ENCODE data around the gene KIAA1614.

Gene KIAA1614

DNA sequence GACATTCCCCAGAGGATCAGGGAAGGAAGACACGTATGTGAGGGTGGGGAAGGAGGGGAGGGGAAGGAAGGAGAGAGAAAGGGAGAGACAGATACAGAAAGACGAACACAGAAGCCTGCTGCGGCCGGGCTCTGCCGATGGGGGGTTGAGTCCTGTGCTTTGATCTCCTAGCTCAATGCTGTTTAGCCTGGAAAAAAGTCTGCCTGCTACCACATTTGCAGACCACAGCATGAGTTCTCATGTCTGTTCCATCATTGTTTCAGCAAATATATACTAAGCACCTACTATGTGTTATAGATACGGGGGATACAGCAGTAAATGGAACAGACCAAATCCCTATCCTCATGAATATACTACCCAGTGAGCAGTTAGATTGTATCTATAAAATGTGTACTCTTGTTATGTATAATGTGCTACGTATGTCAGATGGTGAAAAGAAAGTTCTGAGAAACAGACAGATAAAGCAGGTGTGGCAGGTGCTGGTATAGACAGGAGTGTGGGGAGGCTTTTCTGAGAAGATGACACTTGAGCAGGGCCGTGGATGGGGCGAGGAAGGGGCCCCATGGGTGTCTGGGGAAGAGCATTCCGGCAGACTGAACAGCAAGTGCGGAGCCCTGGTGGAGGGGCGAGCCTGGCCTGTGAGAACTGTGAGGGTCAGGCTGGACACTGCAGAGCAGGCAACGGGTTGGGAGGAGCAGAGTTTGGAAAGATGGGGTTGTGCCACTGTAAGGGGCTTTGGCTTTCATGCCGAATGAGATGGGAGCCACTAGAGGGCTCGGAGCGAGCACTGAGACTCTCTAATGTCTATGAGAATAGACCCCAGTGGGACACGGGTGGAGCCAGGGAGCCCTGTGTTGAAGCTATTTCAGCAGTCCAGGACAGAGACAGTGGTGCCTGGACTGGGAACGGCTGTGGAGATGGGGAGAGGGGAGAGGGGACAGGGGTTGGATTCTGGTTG lies 34.1 kb downstream of the KIAA1614 start:
- Mint-ChIP-seq H3K4me3 (no peak overlapping the region), H3K9me3 (peaks cover 0 to 4% of the 10 kb centered on the region in 2 donors), H3K27ac (no peak overlapping the region), H3K4me1 (ENCODE audit: low read depth in 2 of 2) (no peaks in the 10 kb centered on the region), H3K36me3 (ENCODE audit: insufficient read depth) (peaks cover 4% of the 10 kb centered on the region), H3K27me3 (no peaks in the 10 kb centered on the region)
- no peak for ATAC-seq (replicated peaks)
- no peak for DNase-seq

DNA sequence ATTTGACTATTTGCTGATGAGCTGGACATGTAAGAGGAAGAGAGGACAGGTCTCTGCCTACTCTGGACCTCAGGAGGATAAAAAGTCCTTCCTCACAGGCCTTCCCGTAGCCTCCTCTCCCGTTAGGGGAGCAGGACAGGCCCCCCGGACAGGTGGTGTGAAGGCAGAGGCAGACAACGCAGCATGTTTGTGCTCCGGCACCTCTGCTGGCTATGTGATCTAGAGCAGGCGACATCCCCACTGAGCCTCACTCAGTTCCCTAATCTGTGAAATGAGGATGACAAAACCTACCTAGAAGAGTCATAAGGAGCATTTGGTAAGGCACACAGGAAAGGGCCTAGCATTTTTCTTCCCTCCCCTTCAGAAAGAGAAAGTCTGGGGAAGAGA lies 34.8 kb downstream of the KIAA1614 start:
- DNase-seq (no peak), ATAC-seq (replicated peaks) (no peak)
- peaks cover 0 to 4% of the 10 kb centered on the region in 2 donors for H3K9me3 Mint-ChIP-seq
- H3K4me1 Mint-ChIP-seq (ENCODE audit: low read depth in 2 of 2), result no peaks in the 10 kb centered on the region
- H3K36me3 Mint-ChIP-seq (ENCODE audit: insufficient read depth), result peaks cover 4% of the 10 kb centered on the region
- no peaks in the 10 kb centered on the region for H3K27me3 Mint-ChIP-seq
- no peak overlapping the region for H3K27ac Mint-ChIP-seq
- no peak overlapping the region for H3K4me3 Mint-ChIP-seq

DNA sequence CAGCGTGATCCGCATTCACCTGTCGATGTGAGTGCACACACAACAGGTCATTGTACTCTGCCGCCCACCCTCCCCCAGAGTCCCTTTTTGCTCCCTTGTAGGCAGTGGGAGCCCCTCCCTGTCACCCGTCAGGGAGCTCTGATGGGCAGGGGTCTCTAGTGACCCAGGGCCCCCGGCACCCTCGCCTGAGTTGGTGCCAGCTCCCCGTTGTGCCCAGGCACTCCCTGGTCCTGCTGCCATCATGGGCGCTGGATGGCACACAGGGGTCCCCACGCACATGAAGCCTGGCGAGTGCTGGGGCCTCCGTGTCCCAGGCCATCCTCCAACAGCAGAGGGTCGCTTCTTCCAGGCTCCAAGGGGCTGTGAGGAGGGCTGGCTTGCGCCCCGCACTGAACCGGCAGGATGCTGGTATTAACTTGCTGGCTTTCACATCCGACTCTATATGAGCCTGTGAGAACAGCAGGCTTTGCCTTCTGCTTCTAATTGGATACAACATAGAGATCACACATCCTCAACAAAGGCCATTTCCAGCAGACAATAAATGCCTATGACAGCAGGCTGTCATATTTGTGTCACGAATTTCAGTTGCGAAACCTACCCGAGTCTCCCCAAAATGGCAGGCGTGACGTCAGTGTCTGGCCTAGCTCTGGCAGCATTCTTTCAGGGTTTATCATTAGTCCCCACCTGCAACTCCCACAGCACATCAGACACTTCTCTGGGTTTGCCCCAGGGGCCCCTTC lies 35.4 kb downstream of the KIAA1614 start:
- ATAC-seq (replicated peaks) (no peak), DNase-seq (no peak)
- Mint-ChIP-seq H3K4me3 (no peak overlapping the region), H3K36me3 (ENCODE audit: insufficient read depth) (peaks cover 6% of the 10 kb centered on the region), H3K27ac (no peak overlapping the region), H3K9me3 (peaks cover 0 to 4% of the 10 kb centered on the region in 2 donors), H3K27me3 (no peaks in the 10 kb centered on the region), H3K4me1 (ENCODE audit: low read depth in 2 of 2) (peaks cover 0 to under 1% of the 10 kb centered on the region in 2 donors)

DNA sequence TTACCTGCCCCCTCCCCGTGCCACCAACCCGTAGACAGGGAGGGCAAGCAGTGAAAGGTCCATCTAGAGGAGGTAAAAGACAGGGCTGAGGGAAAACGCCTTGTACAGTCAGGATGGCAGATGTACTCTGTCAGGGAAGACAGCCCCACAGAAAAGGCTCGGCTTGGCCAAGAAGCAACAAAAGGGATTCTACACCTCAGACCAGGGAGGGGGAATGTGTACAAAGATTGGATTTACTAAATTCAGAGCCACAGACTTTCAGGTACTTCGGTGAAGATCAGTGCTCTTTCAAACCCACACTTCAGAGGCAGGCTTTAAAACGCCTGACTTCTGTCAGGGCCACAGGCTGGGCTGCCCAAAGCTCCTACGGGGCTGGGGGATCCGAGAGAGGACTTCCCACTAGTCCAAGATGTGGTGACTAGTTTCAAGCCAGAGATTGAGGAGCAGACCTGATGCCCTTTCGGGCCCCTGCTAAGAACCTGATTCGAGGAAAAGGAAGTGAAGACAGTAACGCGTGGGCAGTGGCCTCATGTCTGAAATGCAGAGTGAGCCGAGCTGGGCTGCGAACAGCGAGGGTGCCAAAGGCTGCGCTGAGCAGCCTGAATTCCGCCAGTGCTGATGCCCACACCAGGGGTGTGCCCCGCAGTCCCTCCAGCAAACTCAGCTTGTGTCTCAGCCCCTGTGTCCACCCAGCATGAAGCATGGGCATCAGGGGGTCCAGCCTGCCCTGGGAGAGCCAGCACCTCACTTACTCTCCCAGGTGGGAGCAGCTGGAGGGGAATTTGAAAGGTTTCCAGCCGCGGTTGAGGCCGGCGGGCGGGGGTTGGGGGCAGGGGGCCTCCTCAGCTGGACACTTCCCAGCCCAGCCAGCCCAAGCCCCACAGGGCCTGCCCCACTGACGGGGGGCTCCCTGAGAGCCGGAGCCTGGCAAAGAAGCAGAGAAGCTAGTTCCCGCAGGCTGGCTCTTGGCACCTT lies 36.2 kb downstream of the KIAA1614 start:
- peaks cover 2 to 4% of the 10 kb centered on the region in 2 donors for H3K4me1 Mint-ChIP-seq (ENCODE audit: low read depth in 2 of 2)
- DNase-seq (no peak), ATAC-seq (replicated peaks) (no peak)
- no peaks in the 10 kb centered on the region for H3K27me3 Mint-ChIP-seq
- peaks cover 10% of the 10 kb centered on the region for H3K36me3 Mint-ChIP-seq (ENCODE audit: insufficient read depth)
- H3K27ac Mint-ChIP-seq, result peak overlapping the region in 1 of 2 donors; percentile 46
- no peak overlapping the region for H3K4me3 Mint-ChIP-seq
- H3K9me3 Mint-ChIP-seq, result peaks cover 0 to 4% of the 10 kb centered on the region in 2 donors

DNA sequence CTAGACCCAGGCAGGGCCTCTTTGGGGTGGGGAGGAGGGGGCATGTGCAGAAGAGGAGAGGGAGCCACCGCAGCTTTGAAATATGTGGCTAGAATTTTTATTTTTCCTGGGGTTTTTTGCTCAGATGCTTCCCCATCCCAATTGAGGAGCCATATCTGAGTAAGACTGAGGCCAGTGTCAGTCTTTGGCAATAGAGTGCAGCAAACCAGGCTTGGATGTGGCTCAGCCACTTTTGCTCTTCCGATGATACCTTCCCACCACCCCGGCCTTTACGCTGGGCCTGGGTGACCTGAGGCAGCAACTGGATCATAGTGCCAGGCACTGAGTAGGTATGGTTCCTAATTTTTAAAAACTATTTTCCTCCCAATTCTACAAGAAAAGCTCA lies 36.9 kb downstream of the KIAA1614 start:
- no peak for DNase-seq
- H3K4me1 Mint-ChIP-seq (ENCODE audit: low read depth in 2 of 2), result peaks cover 2 to 4% of the 10 kb centered on the region in 2 donors
- H3K27ac Mint-ChIP-seq, result no peak overlapping the region
- peaks cover 10% of the 10 kb centered on the region for H3K36me3 Mint-ChIP-seq (ENCODE audit: insufficient read depth)
- no peak for ATAC-seq (replicated peaks)
- H3K9me3 Mint-ChIP-seq, result peaks cover 0 to 4% of the 10 kb centered on the region in 2 donors
- H3K27me3 Mint-ChIP-seq, result no peaks in the 10 kb centered on the region
- no peak overlapping the region for H3K4me3 Mint-ChIP-seq

DNA sequence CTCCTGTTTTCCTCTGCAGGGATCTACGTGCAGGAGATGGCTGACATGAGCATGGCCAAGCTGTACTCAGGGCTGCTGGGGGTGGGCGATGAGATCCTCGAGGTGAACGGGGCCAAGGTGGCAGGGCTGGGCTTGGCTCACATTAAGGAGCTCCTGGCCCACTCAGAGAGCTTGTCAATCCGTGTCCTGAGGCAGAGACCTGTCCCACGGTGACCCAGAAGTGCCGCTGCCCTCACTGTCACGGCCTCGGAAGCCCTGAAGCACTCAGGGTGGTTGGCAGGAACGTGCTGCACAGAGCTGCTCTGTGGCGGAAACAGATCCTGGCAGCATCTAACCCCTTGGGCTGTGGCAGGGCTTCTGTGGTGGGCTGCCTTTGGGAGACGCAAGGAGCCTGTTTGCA lies 37.6 kb downstream of the KIAA1614 start:
- ATAC-seq (replicated peaks) (no peak), DNase-seq (no peak)
- Mint-ChIP-seq H3K4me3 (no peak overlapping the region), H3K36me3 (ENCODE audit: insufficient read depth) (peaks cover 10% of the 10 kb centered on the region), H3K27me3 (no peaks in the 10 kb centered on the region), H3K9me3 (peaks cover 0 to 4% of the 10 kb centered on the region in 2 donors), H3K4me1 (ENCODE audit: low read depth in 2 of 2) (peaks cover 2 to 4% of the 10 kb centered on the region in 2 donors), H3K27ac (no peak overlapping the region)

DNA sequence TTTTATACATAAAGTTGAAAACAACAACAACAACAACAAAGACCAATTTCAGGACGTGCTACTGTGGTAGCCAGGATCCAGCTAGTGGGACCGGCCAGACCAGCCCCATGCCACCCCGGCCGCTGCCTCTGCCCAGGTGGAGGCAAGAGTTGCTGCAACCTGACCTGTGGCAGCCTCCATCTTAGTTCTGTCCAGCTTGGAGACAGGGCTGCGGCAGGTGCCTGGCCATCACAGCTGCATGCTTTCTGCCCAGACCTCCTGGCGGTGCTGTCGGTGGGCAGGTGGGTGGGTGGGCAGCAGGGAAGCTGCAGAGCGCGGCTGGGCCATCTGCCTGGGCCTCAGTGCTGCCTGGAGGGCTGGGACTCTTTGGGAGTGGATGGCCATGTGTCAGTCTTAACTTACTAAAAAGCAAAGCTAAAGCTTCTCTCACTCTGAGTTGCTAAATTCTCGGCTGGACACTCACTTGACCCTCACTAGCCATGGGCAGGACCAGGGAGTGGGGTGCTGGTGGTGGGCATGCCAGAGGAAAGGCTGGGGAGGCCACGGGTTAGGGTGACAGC lies 38.6 kb downstream of the KIAA1614 start:
- Mint-ChIP-seq H3K36me3 (ENCODE audit: insufficient read depth) (peaks cover 10% of the 10 kb centered on the region), H3K4me1 (ENCODE audit: low read depth in 2 of 2) (peaks cover 2 to 4% of the 10 kb centered on the region in 2 donors), H3K27ac (no peak overlapping the region), H3K4me3 (no peak overlapping the region), H3K27me3 (no peaks in the 10 kb centered on the region), H3K9me3 (peaks cover 0 to 4% of the 10 kb centered on the region in 2 donors)
- no peak for ATAC-seq (replicated peaks)
- no peak for DNase-seq

DNA sequence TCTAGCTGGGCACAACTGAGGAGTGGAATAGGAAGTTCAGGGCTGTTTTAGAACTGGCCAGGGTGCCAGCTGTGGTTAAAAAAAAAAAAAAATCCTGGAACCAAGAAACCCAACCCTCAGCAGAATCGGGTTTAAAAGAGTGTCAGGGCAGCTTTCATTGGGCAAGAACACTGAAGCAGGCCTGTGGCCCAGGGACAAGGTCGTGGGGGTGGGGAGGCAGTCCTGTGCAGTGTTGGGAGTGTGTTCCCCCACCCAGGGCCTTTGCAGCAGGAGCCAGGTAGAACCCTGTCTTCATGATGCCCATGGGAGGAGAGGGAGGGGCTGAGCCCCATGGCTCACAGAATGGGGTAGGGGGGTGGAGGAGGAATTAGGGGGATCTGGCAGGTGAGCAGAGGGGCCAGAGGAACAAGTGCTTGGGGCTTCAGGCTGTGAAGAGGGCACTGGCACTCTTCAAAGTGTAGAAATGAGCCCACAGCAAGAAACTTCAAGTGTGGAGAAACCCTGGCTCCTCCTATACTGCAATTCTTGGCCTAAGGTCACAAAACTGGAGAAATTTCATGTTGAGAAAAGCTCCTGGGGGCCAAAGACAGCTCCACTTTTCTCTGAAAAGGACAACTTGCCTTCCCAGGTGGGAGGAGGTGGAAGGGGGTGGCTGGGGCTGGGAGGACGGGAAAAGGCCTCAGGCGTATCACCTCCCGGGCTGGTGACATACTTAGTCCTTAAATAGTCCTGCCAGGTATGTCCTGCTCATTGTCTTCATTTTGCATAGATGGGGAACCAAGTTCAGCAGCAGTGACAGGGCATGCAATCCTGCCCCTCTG lies 39.3 kb downstream of the KIAA1614 start:
- H3K27ac Mint-ChIP-seq, result no peak overlapping the region
- H3K27me3 Mint-ChIP-seq, result no peaks in the 10 kb centered on the region
- ATAC-seq (replicated peaks) (no peak), DNase-seq (no peak)
- peaks cover 2 to 4% of the 10 kb centered on the region in 2 donors for H3K4me1 Mint-ChIP-seq (ENCODE audit: low read depth in 2 of 2)
- no peaks in the 10 kb centered on the region for H3K9me3 Mint-ChIP-seq
- H3K4me3 Mint-ChIP-seq, result no peak overlapping the region
- peaks cover 10% of the 10 kb centered on the region for H3K36me3 Mint-ChIP-seq (ENCODE audit: insufficient read depth)

DNA sequence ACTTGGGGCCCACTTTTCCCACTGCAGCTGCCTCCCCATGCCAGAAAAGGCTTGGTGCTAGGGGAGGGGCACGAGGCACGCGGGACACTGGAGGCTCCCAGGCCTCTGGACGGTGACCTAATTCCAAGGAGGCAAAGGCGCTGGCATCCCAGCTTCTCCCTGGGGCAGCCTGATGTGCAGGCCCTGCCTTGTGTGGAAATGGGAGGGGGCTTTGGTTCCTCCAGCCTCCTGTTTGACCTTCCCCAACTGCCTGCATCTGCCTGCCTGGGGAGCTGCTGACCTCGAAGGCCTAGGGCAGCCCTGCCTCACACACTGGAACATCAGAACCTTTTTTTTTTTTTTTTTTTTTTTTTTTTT lies 39.9 kb downstream of the KIAA1614 start:
- no peaks in the 10 kb centered on the region for H3K9me3 Mint-ChIP-seq
- ATAC-seq (replicated peaks) (no peak), DNase-seq (no peak)
- H3K4me3 Mint-ChIP-seq, result no peak overlapping the region
- no peak overlapping the region for H3K27ac Mint-ChIP-seq
- peaks cover 3 to 4% of the 10 kb centered on the region in 2 donors for H3K4me1 Mint-ChIP-seq (ENCODE audit: low read depth in 2 of 2)
- H3K27me3 Mint-ChIP-seq, result no peaks in the 10 kb centered on the region
- H3K36me3 Mint-ChIP-seq (ENCODE audit: insufficient read depth), result peaks cover 10% of the 10 kb centered on the region

DNA sequence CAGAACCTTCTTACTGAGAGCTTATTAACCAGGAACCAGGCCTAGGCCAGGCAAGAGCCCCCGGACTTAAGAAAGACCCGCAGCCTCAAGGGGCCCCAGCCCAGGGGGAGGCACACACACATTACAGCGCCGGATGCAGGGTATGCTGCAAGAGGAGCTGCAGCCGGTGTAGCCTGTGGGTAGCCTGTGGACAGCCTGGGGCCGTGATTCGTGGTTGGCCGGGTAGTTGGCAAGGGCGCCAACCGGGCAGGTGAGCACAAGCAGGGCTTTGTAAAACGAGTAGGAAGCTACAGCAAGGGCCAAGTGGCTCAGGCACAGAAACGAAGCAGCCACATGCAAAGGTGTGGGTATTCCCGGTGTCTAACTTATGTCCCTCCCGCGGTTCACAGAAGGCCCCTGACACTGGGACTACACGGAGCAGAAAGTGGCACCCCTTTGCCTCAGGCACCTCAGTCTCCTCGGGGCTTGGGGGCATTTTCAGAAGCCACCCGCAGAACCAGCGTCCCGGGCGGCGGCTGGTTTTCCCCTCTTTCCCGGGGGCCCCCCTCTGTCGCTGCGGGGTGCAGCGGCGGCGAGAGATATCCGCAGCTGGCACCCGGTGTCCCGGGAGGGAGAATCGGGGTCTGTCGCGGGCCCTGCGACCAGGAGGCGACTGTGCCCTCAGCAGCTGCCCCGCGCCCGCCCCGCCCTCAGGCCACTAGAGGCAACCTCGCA lies 40.8 kb downstream of the KIAA1614 start:
- Mint-ChIP-seq H3K4me1 (ENCODE audit: low read depth in 2 of 2) (peaks cover 3 to 4% of the 10 kb centered on the region in 2 donors), H3K9me3 (no peaks in the 10 kb centered on the region), H3K27ac (peak overlapping the region; percentile 44 to 54), H3K27me3 (no peaks in the 10 kb centered on the region), H3K36me3 (ENCODE audit: insufficient read depth) (peaks cover 10% of the 10 kb centered on the region), H3K4me3 (peak overlapping the region; percentile 72 to 74)
- ATAC-seq (replicated peaks), result no peak
- DNase-seq, result peak in 2 of 3 experiments; percentile 3 to 6

DNA sequence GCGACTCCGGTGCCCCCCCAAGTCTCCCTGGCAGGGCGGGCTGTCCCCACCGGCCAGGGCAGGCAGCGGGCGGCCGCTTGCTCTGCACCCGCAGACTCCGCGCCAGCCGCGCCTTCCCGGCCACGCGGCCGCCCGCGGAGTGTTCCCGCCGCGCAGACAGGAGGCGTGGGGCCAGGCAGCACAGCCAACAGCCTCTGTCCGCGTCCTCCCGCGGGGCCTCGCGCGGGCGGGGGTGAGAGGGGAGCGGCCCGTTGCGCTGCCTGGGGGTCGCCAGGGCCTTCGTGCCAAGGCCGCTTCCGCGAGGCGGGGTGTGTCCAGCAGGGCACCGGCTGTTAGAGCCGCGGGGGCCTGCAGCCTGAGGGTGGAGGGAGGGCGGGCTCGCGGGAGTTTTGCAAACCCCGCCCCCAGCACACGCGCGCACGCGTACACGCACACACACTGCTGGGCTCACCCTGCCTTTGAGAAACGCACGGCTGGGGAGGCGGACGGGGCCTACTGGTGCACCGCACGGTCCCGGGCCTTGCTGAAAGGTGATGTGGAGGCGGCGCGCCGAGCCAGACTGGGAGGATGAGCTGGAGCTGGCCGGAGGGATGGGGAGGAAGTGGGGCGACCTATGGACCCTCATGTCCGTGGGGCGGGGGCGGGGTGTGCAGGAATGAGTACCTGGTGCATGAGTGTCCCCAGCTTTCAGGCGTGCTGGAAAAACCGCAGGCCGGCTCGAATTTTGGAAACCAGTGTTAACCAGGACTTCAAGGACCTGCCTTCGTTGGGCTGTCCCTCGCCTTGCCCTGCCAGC lies 41.5 kb downstream of the KIAA1614 start:
- Mint-ChIP-seq H3K4me1 (ENCODE audit: low read depth in 2 of 2) (peaks cover 3 to 4% of the 10 kb centered on the region in 2 donors), H3K27me3 (no peaks in the 10 kb centered on the region), H3K36me3 (ENCODE audit: insufficient read depth) (peaks cover 10% of the 10 kb centered on the region), H3K9me3 (no peaks in the 10 kb centered on the region), H3K4me3 (peak overlapping the region; percentile 72 to 74), H3K27ac (no peak overlapping the region)
- peak; percentile 88 for ATAC-seq (replicated peaks)
- peak; percentile 39 to 54 (median 53) for DNase-seq

Data from effector memory CD8-positive, alpha-beta T cell (primary cell).